H1 (cell line): ENCODE data around the gene RNF166. TPM values are rescaled to one million over a fixed set of nuclear protein-coding genes. Genes with fewer than 3 reads are reported as not detected.

Source experiments
- CTCF ChIA-PET: fragments of 300-600 bp; sonication (Branson Sonifier 250); formaldehyde crosslinking; loops from one replicate; lab custom pipeline; 2021; ENCODE audit not compliant: partially characterized antibody; lab: Charles Lee
- POLR2A ChIA-PET: fragments of 300-600 bp; sonication (Branson Sonifier 250); formaldehyde crosslinking; loops from one replicate; lab custom pipeline; 2021; ENCODE audit warnings: inconsistent platforms; ENCODE audit not compliant: partially characterized antibody; lab: Charles Lee
- DNase-seq, 2 experiments: peaks; one replicate each; pipeline versions ENCODE4 v3.0.0 to v3.0.0-alpha.2; 2010 to 2022; ENCODE audit warnings: low spot score in 2 of 2, low read depth in 1 of 2, mixed read lengths in 1 of 2
- FAIRE-seq: peaks from 2 replicates; lab custom pipeline; 2011; peaks lifted over from hg19 to GRCh38; lab: Jason Lieb, UNC
- H2AFZ ChIP-seq: 2 replicates; pipeline ENCODE4 v1.8.1; 2012; ENCODE audit warnings: low read length, inconsistent platforms
- H2AK5ac ChIP-seq: 2 replicates; pipeline ENCODE4 v1.6.1; 2013; ENCODE audit warnings: low read depth, low read length
- H2BK120ac ChIP-seq: replicated peaks from 2 replicates; pipeline ENCODE3; 2013; ENCODE audit warnings: low read depth, low read length, inconsistent platforms
- H2BK12ac ChIP-seq: 2 replicates; pipeline ENCODE4 v1.6.1; 2013; ENCODE audit warnings: low read depth, low read length
- H2BK15ac ChIP-seq: 2 replicates; pipeline ENCODE4 v1.6.1; 2013; ENCODE audit warnings: low read length
- H2BK20ac ChIP-seq: 2 replicates; pipeline ENCODE4 v1.6.1; 2013; ENCODE audit warnings: low read length
- H2BK5ac ChIP-seq: 2 replicates; pipeline ENCODE4 v1.6.1; 2013; ENCODE audit warnings: low read depth, low read length
- H3K14ac ChIP-seq: 2 replicates; pipeline ENCODE4 v1.6.1; 2013; ENCODE audit warnings: inconsistent platforms; ENCODE audit not compliant: insufficient read length
- H3K18ac ChIP-seq: 2 replicates; pipeline ENCODE4 v1.6.1; 2013; ENCODE audit warnings: low read length; ENCODE audit errors: extremely low read depth
- H3K23ac ChIP-seq: 2 replicates; pipeline ENCODE4 v1.6.1; 2013; ENCODE audit warnings: inconsistent platforms; ENCODE audit not compliant: insufficient read length
- H3K23me2 ChIP-seq: 2 replicates; pipeline ENCODE4 v1.6.1; 2013; ENCODE audit warnings: low read depth, low read length
- H3K27ac ChIP-seq: 2 replicates; pipeline ENCODE4 v1.6.1; 2011; ENCODE audit warnings: low read depth, low read length, inconsistent platforms
- H3K27me3 ChIP-seq, 4 experiments: replicated peaks in 1 of 4; 1 replicate in 1 of 4; 2 replicates in 3 of 4; pipeline versions ENCODE4 v1.6.1 to v1.8.1; 2011 to 2013; ENCODE audit warnings: low read length in 3 of 4, mild to moderate bottlenecking in 3 of 4, inconsistent platforms in 2 of 4, mixed read lengths in 2 of 4, moderate library complexity in 1 of 4; ENCODE audit not compliant: control insufficient read depth in 3 of 4, insufficient read depth in 3 of 4; ENCODE audit errors: extremely low read depth in 1 of 4
- H3K36me3 ChIP-seq, 4 experiments: 2 replicates each; pipeline versions ENCODE4 v1.6.1 to v1.8.1; 2011 to 2013; ENCODE audit warnings: mild to moderate bottlenecking in 4 of 4, low read length in 3 of 4, moderate library complexity in 2 of 4, control low read depth in 1 of 4, inconsistent platforms in 1 of 4; ENCODE audit not compliant: insufficient read depth in 4 of 4, control insufficient read depth in 2 of 4
- H3K4ac ChIP-seq: replicated peaks from 2 replicates; pipeline ENCODE3; 2013; ENCODE audit warnings: low read length, low read depth, mixed read lengths, inconsistent platforms; ENCODE audit not compliant: insufficient read length
- H3K4me1 ChIP-seq, 4 experiments: replicated peaks in 1 of 4; 1 replicate in 1 of 4; 2 replicates in 3 of 4; pipeline versions ENCODE4 v1.6.1 to v1.8.1; 2011 to 2013; ENCODE audit warnings: low read length in 3 of 4, inconsistent platforms in 2 of 4, mixed read lengths in 1 of 4; ENCODE audit not compliant: insufficient read depth in 4 of 4, control insufficient read depth in 3 of 4
- H3K4me2 ChIP-seq, 2 experiments: 2 replicates each; pipeline versions ENCODE4 v1.6.1 to v1.8.1; 2011 to 2013; ENCODE audit warnings: low read depth in 2 of 2, low read length in 2 of 2, control low read depth in 1 of 2, inconsistent platforms in 1 of 2, mild to moderate bottlenecking in 1 of 2; ENCODE audit not compliant: insufficient read depth in 1 of 2
- H3K4me3 ChIP-seq, 4 experiments: fragments of 200-600, 300-600 bp in 1 of 4; sonication (generic), shearing (Covaris generic), sonication (Bioruptor Twin) in 1 of 4; 2 replicates each; pipeline versions ENCODE4 v1.5.1 to v1.8.1; 2011 to 2016; ENCODE audit warnings: low read length in 4 of 4, low read depth in 3 of 4, control low read depth in 2 of 4, inconsistent platforms in 2 of 4, mild to moderate bottlenecking in 2 of 4, mixed read lengths in 1 of 4, moderate library complexity in 1 of 4; ENCODE audit not compliant: insufficient read depth in 2 of 4; ENCODE audit errors: extremely low read depth in 1 of 4
- H3K56ac ChIP-seq: replicated peaks from 2 replicates; pipeline ENCODE3; 2013; ENCODE audit warnings: low read depth, mild to moderate bottlenecking, mixed read lengths, low read length, inconsistent platforms; ENCODE audit not compliant: insufficient read length
- H3K79me1 ChIP-seq: 2 replicates; pipeline ENCODE4 v1.6.1; 2013; ENCODE audit warnings: low read depth, low read length, control low read depth
- H3K79me2 ChIP-seq, 2 experiments: 2 replicates each; pipeline versions ENCODE4 v1.6.1 to v1.8.1; 2012 to 2013; ENCODE audit warnings: low read length in 2 of 2, mild to moderate bottlenecking in 2 of 2, inconsistent platforms in 1 of 2; ENCODE audit not compliant: insufficient read depth in 2 of 2, control insufficient read depth in 1 of 2
- H3K9ac ChIP-seq, 4 experiments: replicated peaks in 1 of 4; 1 replicate in 1 of 4; 2 replicates in 3 of 4; pipeline versions ENCODE4 v1.6.1 to v1.8.1; 2011 to 2013; ENCODE audit warnings: low read depth in 3 of 4, low read length in 3 of 4, control low read depth in 2 of 4, mild to moderate bottlenecking in 2 of 4, moderate library complexity in 2 of 4, inconsistent platforms in 1 of 4; ENCODE audit errors: extremely low read depth in 1 of 4
- H3K9me3 ChIP-seq, 2 experiments: 2 replicates each; pipeline versions ENCODE4 v1.6.1 to v1.8.1; 2012 to 2013; ENCODE audit warnings: mild to moderate bottlenecking in 2 of 2, moderate library complexity in 2 of 2, control low read depth in 1 of 2, inconsistent platforms in 1 of 2, low read depth in 1 of 2, low read length in 1 of 2, mixed read lengths in 1 of 2; ENCODE audit not compliant: insufficient read depth in 2 of 2
- H4K20me1 ChIP-seq, 2 experiments: replicated peaks in 1 of 2; 2 replicates each; pipeline versions ENCODE3 to v1.8.1; 2011 to 2013; ENCODE audit warnings: inconsistent platforms in 2 of 2, low read length in 2 of 2, mild to moderate bottlenecking in 1 of 2; ENCODE audit not compliant: insufficient read depth in 2 of 2, control insufficient read depth in 1 of 2
- H4K5ac ChIP-seq: 2 replicates; pipeline ENCODE4 v1.6.1; 2013; ENCODE audit warnings: low read length, low read depth, mixed read lengths, inconsistent platforms; ENCODE audit not compliant: insufficient read length
- H4K8ac ChIP-seq: 2 replicates; pipeline ENCODE4 v1.8.0; 2013; ENCODE audit warnings: mild to moderate bottlenecking, moderate library complexity, low read length, inconsistent platforms; ENCODE audit not compliant: insufficient read depth; ENCODE audit errors: extremely low read depth
- H4K91ac ChIP-seq: replicated peaks from 2 replicates; pipeline ENCODE3; 2013; ENCODE audit warnings: low read length, mixed read lengths, inconsistent platforms; ENCODE audit not compliant: insufficient read length
- ATF3 ChIP-seq: IDR thresholded peaks from 2 replicates; pipeline ENCODE4 v1.6.1; 2011; ENCODE audit warnings: low read depth, mild to moderate bottlenecking, low read length; ENCODE audit not compliant: insufficient read depth
- GABPA ChIP-seq: IDR thresholded peaks from 2 replicates; pipeline ENCODE4 v1.6.1; 2011; ENCODE audit warnings: mild to moderate bottlenecking, low read length, moderate library complexity, borderline replicate concordance; ENCODE audit not compliant: insufficient read depth
- TAF1 ChIP-seq: IDR thresholded peaks from 2 replicates; pipeline ENCODE4 v1.6.1; 2011; ENCODE audit warnings: mild to moderate bottlenecking, low read depth, low read length
- WGBS, 2 experiments: shearing (Covaris generic) in 1 of 2; methylation state at CpG; one replicate each; pipeline versions ENCODE4 v1.1.6 to v1.1.7; 2013 to 2015; ENCODE audit warnings: low lambda C conversion rate in 2 of 2, mixed read lengths in 2 of 2, inconsistent platforms in 1 of 2, low coverage in 1 of 2, missing lambda C conversion rate in 1 of 2; ENCODE audit not compliant: insufficient replicate concordance in 2 of 2, insufficient coverage in 1 of 2, insufficient read length in 1 of 2; ENCODE audit errors: extremely low coverage in 1 of 2, missing lambda C conversion rate in 1 of 2; 5-methylcytosine and 5-hydroxymethylcytosine counted together
- polyA plus RNA-seq, 7 experiments: library from polyadenylated mRNA; depleted of rRNA in 3 of 7; stranded (reverse) in 5 of 7; unstranded in 2 of 7; fragments of >200 nt in 5 of 7; fragments of 200-250 nt in 2 of 7; gene quantifications; 1 replicate in 5 of 7; 2 replicates in 1 of 7; 4 replicates in 1 of 7; pipeline versions ENCODE4 v1.2.1 to v1.2.3, GENCODE V29; 2011 to 2013; ENCODE audit warnings: missing spikeins in 2 of 7, mixed read lengths in 2 of 7
- total RNA-seq: library from RNA; stranded (reverse); fragmentation: NEBNext Ultra II Directional; extraction: Animal tissue kit (Norgen Biotek cat#: 25700); gene quantifications from 2 replicates; pipeline ENCODE4 v1.2.1, GENCODE V29; 2021
- TF ChIP-seq, protein P1 (sequence below): IDR thresholded peaks from 2 replicates; pipeline ENCODE4 v1.6.1; 2012; ENCODE audit warnings: low read length, inconsistent platforms

RNF166 gene
- total and polyA plus RNA-seq, 2 of the 8 experiments (the other 6 are each of a cell fraction or from before 2014, with no cell fraction given), result 29.8 to 31.2 TPM

GRCh38 chr16:88653101-88653500 is 53.1 kb downstream of the RNF166 start:
- CTCF ChIA-PET, result interaction anchor here (1.2 to 1.9 kb wide), 2 partner anchors 69 to 82 kb away, joined by 3 to 4 read pairs; no protein-coding TSS in a partner anchor
- Histone ChIP-seq H3K14ac (no peak overlapping the region), H3K4me1 (peaks cover 0 to 11% (median 7%) of the 10 kb centered on the region in 4 experiments; a peak in 5 of 7 replicates), H4K5ac (no peak overlapping the region), H3K9me3 (no peaks in the 10 kb centered on the region), H4K91ac (no peak overlapping the region), H3K36me3 (peaks cover 3 to 29% (median 4%) of the 10 kb centered on the region in 4 experiments; a peak in 7 of 8 replicates)
- 85% methylated on average over 13 of the region's 13 CpGs; no CpG with 5 or more reads in 1 of the 2 experiments for WGBS, 2 experiments
- TF ChIP-seq GABPA (no peak), ATF3 (no peak), TAF1 (no peak)
- TF ChIP-seq, protein P1, sequence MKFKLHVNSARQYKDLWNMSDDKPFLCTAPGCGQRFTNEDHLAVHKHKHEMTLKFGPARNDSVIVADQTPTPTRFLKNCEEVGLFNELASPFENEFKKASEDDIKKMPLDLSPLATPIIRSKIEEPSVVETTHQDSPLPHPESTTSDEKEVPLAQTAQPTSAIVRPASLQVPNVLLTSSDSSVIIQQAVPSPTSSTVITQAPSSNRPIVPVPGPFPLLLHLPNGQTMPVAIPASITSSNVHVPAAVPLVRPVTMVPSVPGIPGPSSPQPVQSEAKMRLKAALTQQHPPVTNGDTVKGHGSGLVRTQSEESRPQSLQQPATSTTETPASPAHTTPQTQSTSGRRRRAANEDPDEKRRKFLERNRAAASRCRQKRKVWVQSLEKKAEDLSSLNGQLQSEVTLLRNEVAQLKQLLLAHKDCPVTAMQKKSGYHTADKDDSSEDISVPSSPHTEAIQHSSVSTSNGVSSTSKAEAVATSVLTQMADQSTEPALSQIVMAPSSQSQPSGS, result no peak
- TF ChIP-seq, all 59 proteins: peak for 0
- FAIRE-seq (no peak), DNase-seq (no peak)
- H3K4me2 ChIP-seq, result no peak overlapping the region
- H3K79me2 ChIP-seq, result no peaks in the 10 kb centered on the region; a peak in 1 of 4 replicates
- H3K4me3 ChIP-seq, result no peak overlapping the region
- no peak overlapping the region for H3K23ac ChIP-seq
- no peaks in the 10 kb centered on the region for H3K27me3 ChIP-seq
- H2BK5ac ChIP-seq, result no peak overlapping the region
- POLR2A ChIA-PET, result interaction anchor here (1.7 to 3.7 kb wide), 2 partner anchors 10 to 11 kb away, joined by 5 to 19 read pairs; partner anchors contain the start of gene MVD
- no peak overlapping the region for H3K27ac ChIP-seq
- H4K8ac ChIP-seq, result no peak overlapping the region
- H3K56ac ChIP-seq, result no peak overlapping the region
- no peak overlapping the region for H3K4ac ChIP-seq
- no peak overlapping the region for H2AFZ ChIP-seq
- H2AK5ac ChIP-seq, result no peak overlapping the region
- peaks cover 0 to 34% of the 10 kb centered on the region in 2 experiments for H4K20me1 ChIP-seq
- H2BK20ac ChIP-seq, result no peak overlapping the region
- peaks cover 10% of the 10 kb centered on the region; the same call in 1 of the 2 replicates for H3K23me2 ChIP-seq
- H3K9ac ChIP-seq, result no peak overlapping the region
- peaks cover 6% of the 10 kb centered on the region for H3K79me1 ChIP-seq
- no peak overlapping the region for H2BK12ac ChIP-seq
- H2BK15ac ChIP-seq, result no peak overlapping the region
- H2BK120ac ChIP-seq, result no peak overlapping the region
- H3K18ac ChIP-seq, result no peak overlapping the region
